Hepatocyte (in vitro differentiated cells): ENCODE results near the gene PLSCR1. TPM values are rescaled to one million over a fixed set of nuclear protein-coding genes. Genes with fewer than 3 reads are reported as not detected.

Experiments
- DNase-seq: peaks from one replicate; pipeline ENCODE4 v3.0.0-alpha.2; 2016; ENCODE audit warnings: low spot score
- H2AFZ ChIP-seq: fragments of 200-600 bp; sonication (generic); 2 replicates; pipeline ENCODE4 v1.6.0; 2016; ENCODE audit warnings: antibody characterized with exemption, mild to moderate bottlenecking
- H3K27ac ChIP-seq: fragments of 200-600 bp; sonication (generic); 2 replicates; pipeline ENCODE4 v1.5.1; 2016; ENCODE audit warnings: mild to moderate bottlenecking
- H3K27me3 ChIP-seq: fragments of 200-600 bp; sonication (generic); 2 replicates; pipeline ENCODE4 v1.6.1; 2016
- H3K36me3 ChIP-seq: fragments of 200-600 bp; sonication (generic); replicated peaks from 2 replicates; pipeline ENCODE4 v1.5.1; 2016; ENCODE audit warnings: low read depth; ENCODE audit not compliant: insufficient read depth
- H3K4me1 ChIP-seq: fragments of 200-600 bp; sonication (generic); 2 replicates; pipeline ENCODE4 v1.5.1; 2016; ENCODE audit warnings: mild to moderate bottlenecking, moderate library complexity; ENCODE audit not compliant: insufficient read depth
- H3K4me2 ChIP-seq: fragments of 200-600 bp; sonication (generic); 2 replicates; pipeline ENCODE4 v1.6.0; 2016
- H3K4me3 ChIP-seq: fragments of 200-600 bp; sonication (generic); 2 replicates; pipeline ENCODE4 v1.5.1; 2016; ENCODE audit warnings: mild to moderate bottlenecking
- H3K79me2 ChIP-seq: fragments of 200-600 bp; sonication (generic); 2 replicates; pipeline ENCODE4 v1.6.0; 2017; ENCODE audit warnings: mild to moderate bottlenecking
- H3K9me2 ChIP-seq: fragments of 200-600 bp; sonication (generic); replicated peaks from 2 replicates; pipeline ENCODE4 v1.6.0; 2017; ENCODE audit warnings: mild to moderate bottlenecking; ENCODE audit not compliant: insufficient read depth
- H3K9me3 ChIP-seq: fragments of 200-600 bp; sonication (generic); 2 replicates; pipeline ENCODE4 v1.5.1; 2016; ENCODE audit warnings: low read depth, mild to moderate bottlenecking
- H4K20me1 ChIP-seq: fragments of 200-600 bp; sonication (generic); 2 replicates; pipeline ENCODE4 v1.6.0; 2016; ENCODE audit warnings: mild to moderate bottlenecking; ENCODE audit not compliant: insufficient read depth, poor library complexity, severe bottlenecking
- EZH2 ChIP-seq: fragments of 200-600 bp; sonication (generic); IDR thresholded peaks from 2 replicates; pipeline ENCODE4 v1.6.1; 2016; ENCODE audit warnings: antibody characterized with exemption, mild to moderate bottlenecking, borderline replicate concordance
- EZH2phosphoT487 ChIP-seq: fragments of 200-600 bp; sonication (generic); IDR thresholded peaks from one replicate; pipeline ENCODE4 v1.6.1; 2018; ENCODE audit warnings: antibody characterized with exemption, mild to moderate bottlenecking, low read depth, moderate library complexity; ENCODE audit not compliant: unreplicated experiment, severe bottlenecking
- WGBS: methylation state at CpG from one replicate; pipeline ENCODE4 v1.1.6; 2016; ENCODE audit warnings: low lambda C conversion rate; ENCODE audit errors: missing lambda C conversion rate; 5-methylcytosine and 5-hydroxymethylcytosine counted together
- polyA plus RNA-seq: library from polyadenylated mRNA; unstranded; fragments of >200 nt; fragmentation: Nextera tagmentation; extraction: Ambion mirVana; gene quantifications from 2 replicates; pipeline ENCODE4 v1.2.1, GENCODE V29; 2016
- total RNA-seq: library from RNA; depleted of rRNA; stranded (reverse); fragments of >200 nt; gene quantifications from 2 replicates; pipeline ENCODE4 v1.2.3, GENCODE V29; 2014
- TF ChIP-seq, protein P1 (sequence below): fragments of 200-600 bp; sonication (generic); IDR thresholded peaks from 2 replicates; pipeline ENCODE4 v1.5.1; 2016; ENCODE audit warnings: antibody characterized with exemption, mild to moderate bottlenecking; ENCODE audit not compliant: poor library complexity

The PLSCR1 gene
- total and polyA plus RNA-seq, 2 experiments from 2014 or later = 44.9 to 72.6 TPM

DNA sequence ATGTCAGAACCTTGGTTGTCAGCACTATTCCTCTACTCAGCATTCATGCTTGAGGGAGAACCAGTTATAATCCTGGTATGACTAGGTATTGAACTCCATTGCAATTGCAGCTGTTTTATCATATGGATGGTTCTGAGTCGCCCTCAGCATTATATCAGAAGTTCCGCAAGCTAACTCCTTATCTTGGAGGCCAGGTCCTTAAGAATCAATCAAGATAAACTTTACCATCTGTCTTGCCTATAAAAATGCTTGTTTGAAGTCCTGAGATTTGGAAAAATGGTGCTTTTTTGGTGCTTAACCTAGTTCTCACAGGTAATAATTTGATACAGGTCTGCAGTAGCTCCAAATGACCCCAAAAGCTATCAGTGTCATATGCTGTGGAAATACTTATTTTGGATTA, 16.3 kb upstream of the PLSCR1 start:
- WGBS = 75% methylated on average over 2 of the region's 2 CpGs
- Histone ChIP-seq H3K27ac (no peak overlapping the region), H2AFZ (no peak overlapping the region), H3K36me3 (no peaks in the 10 kb centered on the region), H3K4me2 (no peak overlapping the region), H3K9me3 (no peaks in the 10 kb centered on the region), H3K27me3 (no peaks in the 10 kb centered on the region), H4K20me1 (no peaks in the 10 kb centered on the region), H3K4me3 (no peak overlapping the region), H3K4me1 (no peaks in the 10 kb centered on the region), H3K79me2 (no peaks in the 10 kb centered on the region), H3K9me2 (no peaks in the 10 kb centered on the region)
- TF ChIP-seq EZH2phosphoT487 (no peak), EZH2 (no peak)
- TF ChIP-seq, protein P1, sequence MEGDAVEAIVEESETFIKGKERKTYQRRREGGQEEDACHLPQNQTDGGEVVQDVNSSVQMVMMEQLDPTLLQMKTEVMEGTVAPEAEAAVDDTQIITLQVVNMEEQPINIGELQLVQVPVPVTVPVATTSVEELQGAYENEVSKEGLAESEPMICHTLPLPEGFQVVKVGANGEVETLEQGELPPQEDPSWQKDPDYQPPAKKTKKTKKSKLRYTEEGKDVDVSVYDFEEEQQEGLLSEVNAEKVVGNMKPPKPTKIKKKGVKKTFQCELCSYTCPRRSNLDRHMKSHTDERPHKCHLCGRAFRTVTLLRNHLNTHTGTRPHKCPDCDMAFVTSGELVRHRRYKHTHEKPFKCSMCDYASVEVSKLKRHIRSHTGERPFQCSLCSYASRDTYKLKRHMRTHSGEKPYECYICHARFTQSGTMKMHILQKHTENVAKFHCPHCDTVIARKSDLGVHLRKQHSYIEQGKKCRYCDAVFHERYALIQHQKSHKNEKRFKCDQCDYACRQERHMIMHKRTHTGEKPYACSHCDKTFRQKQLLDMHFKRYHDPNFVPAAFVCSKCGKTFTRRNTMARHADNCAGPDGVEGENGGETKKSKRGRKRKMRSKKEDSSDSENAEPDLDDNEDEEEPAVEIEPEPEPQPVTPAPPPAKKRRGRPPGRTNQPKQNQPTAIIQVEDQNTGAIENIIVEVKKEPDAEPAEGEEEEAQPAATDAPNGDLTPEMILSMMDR = no peak
- DNase-seq = no peak

DNA sequence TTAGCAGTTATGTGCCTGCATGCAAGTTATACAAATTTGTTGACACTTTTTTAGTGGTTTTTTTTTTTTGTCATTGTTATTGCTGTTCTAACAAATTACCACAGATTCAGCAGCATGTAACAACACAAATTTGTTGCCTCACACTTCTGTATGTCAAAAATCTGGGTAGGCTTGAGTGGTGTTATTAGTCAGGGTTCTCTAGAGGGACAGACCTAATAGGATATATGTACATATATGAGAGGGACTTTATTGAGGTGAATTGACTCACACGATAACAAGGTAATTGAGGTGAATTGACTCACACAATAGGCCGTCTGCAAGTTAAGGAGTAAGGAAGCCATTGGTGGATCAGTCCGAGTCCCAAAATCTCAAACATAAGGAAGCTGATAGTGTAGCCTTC, 15.0 kb upstream of the PLSCR1 start:
- Histone ChIP-seq H4K20me1 (no peaks in the 10 kb centered on the region), H3K36me3 (no peaks in the 10 kb centered on the region), H3K4me3 (no peak overlapping the region), H3K27ac (no peak overlapping the region), H3K9me3 (no peaks in the 10 kb centered on the region), H2AFZ (no peak overlapping the region), H3K27me3 (no peaks in the 10 kb centered on the region), H3K4me1 (no peaks in the 10 kb centered on the region), H3K4me2 (no peak overlapping the region), H3K9me2 (no peaks in the 10 kb centered on the region), H3K79me2 (no peaks in the 10 kb centered on the region)
- 98% methylated on average over 3 of the region's 3 CpGs for WGBS
- TF ChIP-seq, protein P1 = no peak
- TF ChIP-seq EZH2phosphoT487 = no peak
- no peak for TF ChIP-seq EZH2
- no peak for DNase-seq

- H3K4me1 ChIP-seq = no peaks in the 10 kb centered on the region
- H3K27me3 ChIP-seq = no peaks in the 10 kb centered on the region
- no peaks in the 10 kb centered on the region for H3K36me3 ChIP-seq
- H3K9me3 ChIP-seq = no peaks in the 10 kb centered on the region
- TF ChIP-seq, protein P1 = no peak
- TF ChIP-seq EZH2phosphoT487 = no peak
- TF ChIP-seq EZH2 = no peak
- no peak overlapping the region for H3K4me3 ChIP-seq
- H3K79me2 ChIP-seq = no peaks in the 10 kb centered on the region
- no peaks in the 10 kb centered on the region for H4K20me1 ChIP-seq
- H3K27ac ChIP-seq = no peak overlapping the region
- H3K4me2 ChIP-seq = no peak overlapping the region
- no peak for DNase-seq
- no peak overlapping the region for H2AFZ ChIP-seq
- 100% methylated on average over 2 of the region's 2 CpGs for whole genome bisulfite sequencing
- no peaks in the 10 kb centered on the region for H3K9me2 ChIP-seq
Observed at GRCh38 chr3:146558781-146559180, 14.4 kb upstream of the PLSCR1 start.

DNA sequence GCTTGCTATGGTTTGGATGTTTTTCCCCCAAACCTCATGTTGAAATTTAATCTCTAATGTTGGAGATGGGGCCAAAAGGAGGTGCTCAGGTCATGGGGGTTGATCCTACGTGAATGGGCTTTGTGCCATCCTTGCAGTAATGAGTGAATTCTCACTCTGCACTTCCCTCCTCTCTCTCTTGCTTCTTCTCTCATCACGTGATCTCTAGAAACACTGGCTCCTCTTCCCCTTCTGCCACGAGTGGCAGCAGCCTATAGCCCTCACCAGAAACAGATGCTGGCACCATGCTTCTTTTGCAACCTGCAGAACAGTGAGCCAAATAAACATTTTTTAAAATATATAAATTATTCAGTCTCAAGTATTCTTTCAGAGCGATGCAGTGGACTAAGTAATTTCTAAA, 13.3 kb upstream of the PLSCR1 start:
- no peak overlapping the region for H3K4me3 ChIP-seq

More for the DNA sequence above, 13.3 kb upstream of the PLSCR1 start:
- H3K9me3 ChIP-seq = no peaks in the 10 kb centered on the region
- WGBS = 94% methylated on average over 4 of the region's 4 CpGs
- H3K4me2 ChIP-seq = no peak overlapping the region
- no peaks in the 10 kb centered on the region for H3K4me1 ChIP-seq
- H3K79me2 ChIP-seq = no peaks in the 10 kb centered on the region
- TF ChIP-seq, protein P1 = no peak
- no peak for TF ChIP-seq EZH2
- no peak for TF ChIP-seq EZH2phosphoT487
- H4K20me1 ChIP-seq = no peaks in the 10 kb centered on the region
- H3K36me3 ChIP-seq = no peaks in the 10 kb centered on the region
- H3K9me2 ChIP-seq = no peaks in the 10 kb centered on the region
- no peak overlapping the region for H2AFZ ChIP-seq
- H3K27ac ChIP-seq = no peak overlapping the region
- H3K27me3 ChIP-seq = no peaks in the 10 kb centered on the region
- DNase-seq = no peak
